A172 (cell line): ENCODE results near the gene VWA1. TPM values are rescaled to one million over a fixed set of nuclear protein-coding genes. Genes with fewer than 3 reads are reported as not detected.
"Not testable (repeated sequence)": the region's sequence is repeated elsewhere in the genome, so short reads cannot be mapped to it uniquely, and the experiment has no call there.

Experiments
- DNase-seq: peaks from one replicate; pipeline ENCODE4 v3.0.0-alpha.2; 2015; ENCODE audit warnings: low spot score
- total RNA-seq: library from RNA; depleted of rRNA; stranded (reverse); fragments of >200 nt; shearing (Covaris generic); gene quantifications from 2 replicates; pipeline ENCODE4 v1.2.3, GENCODE V29; 2014

The VWA1 gene
- total RNA-seq, 1 experiment from 2014 or later, result 2.0 TPM

- DNase-seq, result peak; percentile 43
These were observed 12.8 kb upstream of the VWA1 start for GRCh38 chr1:1422465-1423244.

- DNase-seq, result no peak
These were observed 12.3 kb upstream of the VWA1 start for GRCh38 chr1:1423245-1423597.

- no peak for DNase-seq
These were observed 10.8 kb upstream of the VWA1 start for GRCh38 chr1:1424707-1425106.

GRCh38 chr1:1425426-1425752, 10.1 kb upstream of the VWA1 start:
- no peak for DNase-seq

- no peak for DNase-seq
These were observed 9.6 kb upstream of the VWA1 start for GRCh38 chr1:1425753-1426495.

GRCh38 chr1:1426496-1427105, 8.9 kb upstream of the VWA1 start:
- DNase-seq, result no peak

- no peak for DNase-seq
These were observed 8.2 kb upstream of the VWA1 start for GRCh38 chr1:1427106-1427819.

- DNase-seq, result no peak
These were observed 7.7 kb upstream of the VWA1 start for GRCh38 chr1:1427820-1428148.

GRCh38 chr1:1428174-1428573, 7.3 kb upstream of the VWA1 start:
- DNase-seq, result no peak

- not testable (repeated sequence) for DNase-seq
These were observed 6.5 kb upstream of the VWA1 start for GRCh38 chr1:1428967-1429366.

GRCh38 chr1:1429671-1430073, 5.8 kb upstream of the VWA1 start:
- DNase-seq, result no peak

- peak; percentile 46 for DNase-seq
These were observed 5.1 kb upstream of the VWA1 start for GRCh38 chr1:1430114-1430982.

GRCh38 chr1:1430992-1431844, 4.3 kb upstream of the VWA1 start:
- no peak for DNase-seq

- DNase-seq, result peak; percentile 35
These were observed 3.6 kb upstream of the VWA1 start for GRCh38 chr1:1431845-1432273.

- DNase-seq, result no peak
These were observed 3.1 kb upstream of the VWA1 start for GRCh38 chr1:1432274-1432950.

- DNase-seq, result peak; percentile 70
These were observed 2.3 kb upstream of the VWA1 start for GRCh38 chr1:1432951-1433803.

GRCh38 chr1:1433804-1434130, 1.7 kb upstream of the VWA1 start:
- peak; percentile 62 for DNase-seq

- peak; percentile 47 for DNase-seq
These were observed 1.2 kb upstream of the VWA1 start for GRCh38 chr1:1434131-1434823.

- DNase-seq, result no peak
These were observed 725 bp upstream of the VWA1 start for GRCh38 chr1:1434824-1435105.
